GM19035 (cell line): Measurements from ENCODE around the gene NTMT2.

ENCODE experiments used
- ATAC-seq: cut with Tn5 transposase; IDR thresholded peaks from one replicate; pipeline ENCODE4 v1.9.1; 2021; ENCODE audit not compliant: unreplicated experiment

NTMT2 gene

DNA sequence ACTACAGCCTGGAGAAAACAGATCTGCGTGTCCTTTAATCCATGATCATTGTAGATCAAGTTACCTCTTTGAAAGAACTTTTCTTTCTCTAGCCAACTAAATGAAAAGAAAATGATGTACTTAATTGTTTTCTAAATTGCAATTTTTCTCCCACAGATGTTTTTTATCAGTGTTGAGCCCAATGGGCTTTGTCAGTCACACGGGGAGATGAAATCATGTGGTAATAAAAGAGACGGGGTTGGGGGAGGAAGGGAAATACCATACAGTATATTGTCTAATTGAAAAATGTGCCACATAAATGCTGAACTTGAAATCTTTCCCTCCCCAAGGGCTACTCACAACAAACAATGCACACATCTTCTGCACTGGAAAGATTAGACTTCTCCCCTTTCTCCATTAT is 58.4 kb downstream of the NTMT2 start:
- no peak for ATAC-seq

DNA sequence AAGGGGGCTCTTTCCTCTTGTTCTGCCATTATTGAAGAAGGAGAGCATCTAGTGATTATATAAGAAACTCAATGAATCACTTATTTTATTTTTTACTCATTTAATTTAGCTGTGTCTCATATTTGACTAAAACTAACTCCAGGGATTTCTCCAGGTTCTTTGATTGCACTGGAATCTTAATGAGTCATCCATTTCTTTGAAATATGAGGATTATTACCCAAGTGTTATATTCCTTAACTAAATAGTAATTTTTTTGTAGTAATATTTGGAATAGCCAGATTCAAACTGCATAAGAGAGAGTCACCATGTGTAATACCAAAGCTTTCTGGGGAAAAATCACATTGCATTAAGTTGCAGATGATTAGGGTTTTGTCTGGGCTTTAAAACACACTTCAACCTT is 59.5 kb downstream of the NTMT2 start:
- ATAC-seq: no peak

DNA sequence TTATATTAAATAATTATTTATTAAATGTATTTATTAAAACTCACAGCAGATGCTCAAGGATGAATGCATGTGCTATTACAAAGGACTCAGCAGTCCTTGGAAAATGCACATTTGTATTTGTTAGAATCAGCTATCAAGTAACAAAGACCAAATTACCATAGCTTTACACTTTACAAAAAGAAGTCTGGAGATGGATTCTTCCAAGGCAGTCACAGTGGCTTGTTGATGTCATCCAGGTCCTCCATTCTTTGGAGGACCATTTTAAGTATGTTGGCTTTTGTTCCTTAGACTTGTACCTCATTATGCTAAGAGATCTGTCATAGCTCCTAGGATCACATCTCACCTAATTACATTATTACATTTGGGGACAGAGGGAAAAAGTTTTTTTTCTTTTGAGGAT is 63.4 kb downstream of the NTMT2 start:
- no peak for ATAC-seq

DNA sequence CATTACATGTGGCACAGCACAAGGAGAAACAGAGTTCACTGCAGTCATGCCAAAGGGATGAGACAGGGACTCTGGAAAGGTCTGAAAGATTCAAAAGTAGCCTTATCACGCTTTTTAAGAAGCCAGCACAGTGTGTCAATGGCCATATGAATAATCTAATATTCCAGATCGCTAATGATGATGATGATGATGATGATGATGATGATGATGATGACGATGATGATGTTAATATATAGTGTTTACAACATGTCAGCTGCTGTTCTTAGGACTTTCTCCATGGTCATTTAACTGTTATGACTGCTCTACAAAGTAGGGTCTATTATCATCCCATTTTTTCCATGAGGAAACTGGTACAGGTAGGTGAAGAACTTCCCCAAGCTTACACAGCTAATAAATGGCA is 64.4 kb downstream of the NTMT2 start:
- no peak for ATAC-seq

DNA sequence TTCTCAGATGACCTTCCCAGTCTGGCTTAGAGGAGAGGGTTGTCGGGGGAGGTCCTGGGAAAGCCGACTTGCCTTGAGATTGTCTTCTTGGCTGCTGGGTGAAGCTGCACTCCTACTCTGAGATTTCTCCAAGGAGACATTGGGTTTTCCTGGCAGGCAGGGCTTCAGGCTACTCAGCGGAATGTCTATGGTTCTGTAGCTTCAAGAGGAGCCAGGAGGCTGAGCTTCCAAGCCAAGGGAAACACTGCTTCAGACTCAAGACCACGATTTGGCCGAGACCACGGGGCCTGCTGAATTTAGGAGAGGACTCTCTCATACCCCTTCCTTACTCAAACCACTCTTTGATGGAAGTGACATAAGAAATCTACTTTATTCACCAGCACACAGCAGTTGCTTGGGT is 67.8 kb downstream of the NTMT2 start:
- no peak for ATAC-seq

DNA sequence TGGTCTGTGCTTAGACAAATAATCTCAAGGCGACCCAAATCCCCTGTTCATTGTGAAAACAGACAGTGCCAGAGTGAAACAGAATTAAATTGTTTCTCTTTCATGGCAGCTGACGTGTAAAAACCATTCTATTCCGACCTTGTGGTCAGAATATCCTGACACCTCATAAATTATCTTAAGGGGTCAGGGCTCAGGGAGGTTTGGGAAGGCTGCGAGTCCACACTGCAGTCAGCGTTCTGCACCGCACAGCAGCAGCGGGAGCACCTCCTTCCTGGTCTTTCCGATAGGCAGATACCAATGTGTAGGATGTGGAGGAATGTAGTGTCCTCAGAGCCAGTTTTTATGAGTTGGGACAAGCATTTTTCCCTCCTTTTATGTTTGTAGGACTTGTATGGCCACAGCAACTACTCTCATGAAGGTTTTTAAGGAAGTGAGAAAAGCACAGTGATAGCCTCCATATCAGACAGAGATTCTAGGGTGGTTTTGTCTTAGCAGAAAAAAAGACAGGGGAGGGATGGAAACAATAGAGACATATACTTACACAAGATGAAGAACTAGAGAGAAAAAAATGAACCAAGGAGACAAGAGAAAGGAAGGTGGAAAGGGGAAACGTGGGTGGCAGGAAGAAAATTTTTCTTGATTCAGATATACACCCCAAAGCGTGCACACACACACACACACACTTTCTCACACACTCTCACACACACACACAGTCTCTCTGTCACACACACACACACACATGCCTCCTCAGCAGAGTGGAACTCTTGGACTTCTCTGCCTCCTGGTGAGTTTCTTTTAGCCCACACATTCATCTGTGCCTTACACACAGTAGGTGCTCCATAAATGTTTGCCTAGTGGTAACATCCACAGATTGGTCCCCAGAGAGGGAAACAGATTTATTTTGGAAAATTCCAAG is 68.6 kb downstream of the NTMT2 start:
- peak; percentile 84 for ATAC-seq

DNA sequence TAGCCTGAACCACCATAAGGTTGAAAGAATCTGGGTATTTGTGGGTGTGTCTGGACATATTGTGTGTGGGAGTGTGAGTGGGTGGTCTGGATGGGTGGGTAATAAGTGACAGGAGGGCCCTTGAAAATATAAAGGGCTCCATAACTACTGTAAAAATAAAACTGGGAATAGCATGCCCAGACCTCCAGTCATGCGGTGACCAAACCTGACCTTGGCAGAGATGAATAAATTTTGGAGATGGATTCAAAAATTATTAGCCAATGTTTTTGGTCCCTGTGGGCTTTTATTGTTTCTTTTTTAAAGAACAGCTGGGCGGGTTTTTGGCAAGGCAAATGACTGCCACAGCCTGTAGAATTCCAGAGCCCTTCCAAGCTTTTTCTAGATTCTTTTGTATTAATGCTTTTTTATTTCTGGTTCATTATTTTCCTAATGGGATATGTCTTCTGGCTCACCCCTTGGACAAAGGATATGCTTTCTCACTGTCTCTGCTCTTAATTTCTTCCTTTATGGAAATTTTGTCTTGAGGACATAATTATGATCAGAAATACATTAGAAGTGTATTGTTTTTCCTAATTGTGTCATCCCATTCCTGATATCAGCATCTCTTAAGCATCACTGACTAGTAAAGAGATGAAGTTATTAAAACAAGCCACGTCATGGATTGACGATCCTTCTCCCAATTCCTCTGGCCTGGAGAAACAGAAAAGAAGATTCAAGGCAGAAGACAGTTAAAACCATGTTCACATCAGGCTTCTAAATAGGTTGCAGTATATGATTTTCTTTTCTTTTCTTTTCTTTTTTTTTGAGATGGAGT is 69.5 kb downstream of the NTMT2 start:
- no peak for ATAC-seq

DNA sequence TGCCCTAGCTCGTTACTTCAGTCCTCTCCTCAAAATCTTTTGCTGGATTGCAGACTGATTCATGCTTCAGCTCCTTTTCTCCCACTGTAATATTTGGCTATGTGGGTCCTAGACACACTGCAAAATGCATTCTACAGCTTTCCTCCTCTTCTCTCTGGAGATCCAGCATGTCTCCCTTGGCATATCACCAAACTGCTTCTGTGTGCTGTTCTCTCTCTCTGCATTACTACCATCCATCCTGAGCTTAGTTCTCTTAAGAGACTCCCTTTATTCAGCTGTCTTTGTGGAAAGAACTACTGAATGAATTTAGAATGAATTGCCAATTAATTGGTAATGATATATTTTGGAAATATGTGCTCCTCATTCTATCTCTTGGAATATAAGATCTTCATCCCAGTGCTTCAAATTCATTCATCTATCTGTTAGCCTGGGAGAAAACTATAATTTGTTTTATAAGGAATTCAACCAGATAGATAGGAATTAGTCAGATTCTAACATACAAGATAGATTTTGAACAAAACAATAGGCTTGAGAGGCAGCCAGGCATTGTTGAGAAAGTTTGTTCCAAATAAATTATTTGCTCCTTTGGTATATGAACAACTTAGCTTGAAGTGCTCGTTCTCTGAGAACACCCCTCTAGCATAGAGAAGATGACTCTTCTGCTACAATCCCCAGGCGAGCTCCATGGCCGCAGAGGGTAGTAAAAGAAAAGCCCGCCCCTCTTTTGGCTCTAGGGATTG is 71.9 kb downstream of the NTMT2 start:
- no peak for ATAC-seq

DNA sequence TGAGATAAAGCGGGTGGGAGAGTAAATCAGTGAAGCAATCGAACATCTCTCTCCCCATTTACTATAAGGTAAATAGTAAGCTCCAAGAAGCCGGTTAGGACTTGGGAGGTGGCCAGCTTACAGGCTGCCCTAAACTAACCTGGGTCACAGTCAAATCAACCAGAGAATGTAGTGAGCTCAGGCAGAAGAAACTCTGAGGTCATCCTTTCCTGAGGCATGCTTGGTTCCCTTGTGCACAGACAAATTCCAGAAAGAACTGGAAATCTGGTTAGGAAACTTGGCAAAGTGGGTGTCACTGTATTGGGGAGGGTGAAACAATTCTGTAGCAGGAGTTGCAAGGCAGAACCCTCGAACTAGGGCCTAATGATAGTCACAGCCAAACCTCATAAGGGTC is 72.5 kb downstream of the NTMT2 start:
- ATAC-seq: no peak
